CD4-positive, CD25-positive, alpha-beta regulatory T cell (primary cell): ENCODE results near the gene PBX3. TPM values are rescaled to one million over a fixed set of nuclear protein-coding genes. Genes with fewer than 3 reads are reported as not detected.

Source experiments
- ATAC-seq, 2 donors: fragments of 150-1000 bp; cut with Tn5 transposase; one replicate each; pipeline ENCODE4 v1.10.0; 2021; ENCODE audit warnings: low read depth in 2 of 2, moderate number of reproducible peaks in 2 of 2, moderate library complexity in 1 of 2
- DNase-seq, 3 donors: peaks; one replicate each; pipeline versions ENCODE4 v3.0.0 to v3.0.0-alpha.2; 2012 to 2022; ENCODE audit warnings: mixed read lengths in 1 of 3
- H3K27ac ChIP-seq: one replicate; pipeline ENCODE4 v1.7.0; 2013; ENCODE audit warnings: mild to moderate bottlenecking, low read length; ENCODE audit not compliant: insufficient read depth, poor library complexity, severe bottlenecking
- H3K27me3 ChIP-seq: one replicate; pipeline ENCODE4 v1.7.0; 2013; ENCODE audit warnings: low read length; ENCODE audit not compliant: control insufficient read depth, insufficient read depth
- H3K36me3 ChIP-seq: one replicate; pipeline ENCODE4 v1.7.0; 2013; ENCODE audit warnings: mild to moderate bottlenecking, low read length, moderate library complexity; ENCODE audit not compliant: control insufficient read depth, insufficient read depth
- H3K4me1 ChIP-seq: 2 replicates; pipeline ENCODE4 v1.7.0; 2013; ENCODE audit warnings: mild to moderate bottlenecking, low read length; ENCODE audit not compliant: insufficient read depth, control insufficient read depth, poor library complexity, severe bottlenecking
- H3K4me3 ChIP-seq: one replicate; pipeline ENCODE4 v1.7.0; 2013; ENCODE audit warnings: low read depth, mild to moderate bottlenecking, low read length, moderate library complexity
- H3K9me3 ChIP-seq, 2 experiments: 1 replicate in 1 of 2; 2 replicates in 1 of 2; pipeline ENCODE4 v1.7.0; 2013; ENCODE audit warnings: low read length in 2 of 2, mild to moderate bottlenecking in 1 of 2, moderate library complexity in 1 of 2; ENCODE audit not compliant: control insufficient read depth in 2 of 2
- H3K27ac Mint-ChIP-seq, 3 donors: one replicate each; pipeline ENCODE4 v1.8.0; 2020 to 2022; ENCODE audit warnings: mild to moderate bottlenecking in 3 of 3, mixed read lengths in 3 of 3, moderate library complexity in 2 of 3
- H3K27me3 Mint-ChIP-seq: one replicate; pipeline ENCODE4 v1.8.0; 2022; ENCODE audit warnings: mild to moderate bottlenecking, mixed read lengths
- H3K36me3 Mint-ChIP-seq: one replicate; pipeline ENCODE4 v1.8.0; 2020; ENCODE audit warnings: mixed read lengths
- H3K4me1 Mint-ChIP-seq, 4 donors: one replicate each; pipeline ENCODE4 v1.8.0; 2020 to 2022; ENCODE audit warnings: mixed read lengths in 4 of 4, mild to moderate bottlenecking in 1 of 4
- H3K4me3 Mint-ChIP-seq, 4 donors: one replicate each; pipeline ENCODE4 v1.8.0; 2020 to 2022; ENCODE audit warnings: mild to moderate bottlenecking in 4 of 4, mixed read lengths in 4 of 4, moderate library complexity in 3 of 4
- H3K9me3 Mint-ChIP-seq, 7 donors: one replicate each; pipeline ENCODE4 v1.8.0; 2020 to 2022; ENCODE audit warnings: mixed read lengths in 7 of 7, mild to moderate bottlenecking in 3 of 7, moderate library complexity in 2 of 7
- polyA plus RNA-seq, 4 donors: library from polyadenylated mRNA; unstranded; fragments of 300-500 nt; fragmentation: Illumina TruSeq; gene quantifications; one replicate each; pipeline ENCODE4 v1.2.3, GENCODE V29; 2021
- total RNA-seq: library from RNA; stranded (reverse); gene quantifications from one replicate; pipeline ENCODE4 v1.2.3, GENCODE V29; 2022

The PBX3 gene
- total and polyA plus RNA-seq, 5 donors from 2014 or later = 3.7 to 18.3 (median 4.7) TPM

DNA sequence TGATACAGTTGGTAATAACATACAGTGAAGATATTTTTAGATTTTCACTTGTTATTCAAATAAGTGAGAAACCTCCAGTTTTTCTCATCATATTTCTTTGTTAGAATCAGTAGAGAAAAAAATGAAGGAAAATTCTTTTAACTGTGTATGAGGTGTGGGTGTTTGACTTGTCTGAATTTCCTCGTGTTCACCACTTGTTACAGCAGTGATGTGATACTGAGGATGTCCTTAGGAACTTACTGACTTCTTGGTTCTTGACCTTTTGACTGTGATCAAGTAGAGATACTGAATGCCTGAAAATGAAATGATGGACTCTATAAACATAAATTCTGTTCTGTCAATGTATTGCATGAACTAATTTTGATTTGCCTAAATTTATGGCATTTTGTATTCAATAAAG is 10.7 kb downstream of the PBX3 start:
- Mint-ChIP-seq H3K9me3 (no peaks in the 10 kb centered on the region), H3K27ac (no peak overlapping the region), H3K4me3 (no peak overlapping the region), H3K27me3 (no peaks in the 10 kb centered on the region), H3K4me1 (peaks cover 7 to 18% (median 12%) of the 10 kb centered on the region in 4 donors), H3K36me3 (no peaks in the 10 kb centered on the region)
- no peaks in the 10 kb centered on the region for H3K27me3 ChIP-seq
- DNase-seq = no peak
- H3K27ac ChIP-seq = no peak overlapping the region
- no peaks in the 10 kb centered on the region for H3K9me3 ChIP-seq
- ATAC-seq = no peak
- no peaks in the 10 kb centered on the region for H3K4me1 ChIP-seq
- H3K36me3 ChIP-seq = no peaks in the 10 kb centered on the region
- no peak overlapping the region for H3K4me3 ChIP-seq

DNA sequence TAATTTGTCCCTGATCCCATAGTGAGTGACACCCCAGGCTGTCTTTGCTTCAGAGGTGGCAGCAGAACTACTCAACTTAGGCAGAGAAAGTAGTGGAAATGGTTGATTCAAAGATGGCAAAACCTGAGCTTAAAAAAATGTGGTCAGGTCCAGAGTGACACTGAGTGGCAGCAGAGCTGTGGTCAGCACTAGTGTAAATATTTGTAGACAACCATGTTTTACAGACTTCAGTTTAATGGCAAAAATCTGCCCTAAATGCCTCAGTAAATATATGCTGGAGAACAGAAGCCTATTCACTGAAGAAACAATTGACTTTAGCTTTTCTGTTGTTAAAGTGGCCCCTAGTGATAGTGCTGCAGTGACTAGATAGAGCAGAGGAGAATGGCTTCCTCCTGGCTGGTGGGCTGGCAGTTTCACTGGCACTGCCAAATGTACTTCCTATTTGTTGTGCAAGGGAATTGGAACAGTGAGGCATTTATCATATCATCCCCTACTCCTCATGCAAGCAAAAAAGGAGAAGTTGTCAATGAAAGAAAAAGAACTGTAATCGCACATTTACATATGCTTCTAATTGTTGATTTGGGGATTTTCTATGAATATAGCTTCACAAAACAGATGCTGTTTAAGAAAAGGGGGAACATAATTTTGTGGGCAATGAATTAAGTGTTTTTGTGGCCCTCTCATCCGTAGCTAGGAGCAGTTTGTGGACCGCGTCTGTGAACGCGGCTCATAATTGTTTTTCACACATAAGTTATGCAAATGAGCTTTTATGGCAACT is 12.0 kb downstream of the PBX3 start:
- Histone ChIP-seq H3K9me3 (no peaks in the 10 kb centered on the region), H3K27me3 (no peaks in the 10 kb centered on the region), H3K27ac (no peak overlapping the region), H3K36me3 (no peaks in the 10 kb centered on the region), H3K4me1 (no peaks in the 10 kb centered on the region), H3K4me3 (no peak overlapping the region)
- no peaks in the 10 kb centered on the region for H3K36me3 Mint-ChIP-seq
- H3K27me3 Mint-ChIP-seq = no peaks in the 10 kb centered on the region
- no peak overlapping the region for H3K27ac Mint-ChIP-seq
- ATAC-seq (no peak), DNase-seq (no peak)
- peaks cover 9 to 14% (median 9%) of the 10 kb centered on the region in 4 donors for H3K4me1 Mint-ChIP-seq
- peak overlapping the region in 2 of 4 donors; percentile 19 to 38 for H3K4me3 Mint-ChIP-seq
- no peaks in the 10 kb centered on the region for H3K9me3 Mint-ChIP-seq

DNA sequence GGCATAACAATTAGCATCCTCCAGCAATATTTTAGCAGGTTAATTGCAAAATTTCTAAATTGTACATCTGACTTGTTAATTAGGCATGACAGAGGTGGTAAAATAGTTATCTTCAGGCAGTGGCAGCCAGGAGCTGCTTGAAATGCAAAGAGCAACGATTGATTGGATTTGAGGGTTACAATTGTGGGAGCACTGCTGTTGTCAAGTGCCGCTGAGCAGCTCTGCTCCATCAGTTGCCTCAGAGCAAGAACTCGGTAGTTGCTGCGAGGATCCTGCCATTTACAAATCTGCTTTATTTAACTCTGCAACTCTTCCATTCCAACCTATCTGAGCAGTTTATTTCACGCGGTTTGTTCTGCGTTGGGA is 12.6 kb downstream of the PBX3 start:
- H3K4me3 ChIP-seq = no peak overlapping the region
- H3K4me1 ChIP-seq = no peaks in the 10 kb centered on the region
- Mint-ChIP-seq H3K4me3 (peak overlapping the region in 2 of 4 donors; percentile 13 to 19), H3K27ac (no peak overlapping the region), H3K4me1 (peaks cover 9 to 14% (median 9%) of the 10 kb centered on the region in 4 donors), H3K27me3 (no peaks in the 10 kb centered on the region), H3K36me3 (no peaks in the 10 kb centered on the region), H3K9me3 (no peaks in the 10 kb centered on the region)
- H3K9me3 ChIP-seq = no peaks in the 10 kb centered on the region
- H3K36me3 ChIP-seq = no peaks in the 10 kb centered on the region
- ATAC-seq (no peak), DNase-seq (no peak)
- H3K27ac ChIP-seq = no peak overlapping the region
- no peaks in the 10 kb centered on the region for H3K27me3 ChIP-seq

DNA sequence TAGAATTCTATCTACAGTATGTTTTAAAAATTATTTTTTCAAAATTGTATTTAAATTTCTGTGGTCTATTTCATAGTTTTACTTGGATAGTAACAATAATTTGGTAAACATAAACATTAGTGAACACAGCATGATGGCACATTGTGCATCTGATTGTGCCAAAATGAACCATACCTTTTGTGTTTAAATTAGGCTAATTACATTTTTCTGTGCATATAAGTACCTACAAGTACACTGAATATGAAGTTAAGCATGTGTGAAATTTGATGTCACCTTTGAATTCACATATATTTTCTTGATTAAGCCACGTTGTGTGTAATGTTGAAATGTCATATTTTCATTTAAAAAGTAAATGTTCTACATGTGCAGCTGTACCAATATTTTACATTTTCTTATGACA is 13.4 kb downstream of the PBX3 start:
- H3K27me3 ChIP-seq = no peaks in the 10 kb centered on the region
- no peaks in the 10 kb centered on the region for H3K4me1 ChIP-seq
- no peaks in the 10 kb centered on the region for H3K36me3 ChIP-seq
- ATAC-seq = no peak
- H3K9me3 ChIP-seq = no peaks in the 10 kb centered on the region
- H3K27ac Mint-ChIP-seq = no peak overlapping the region
- H3K27ac ChIP-seq = no peak overlapping the region
- H3K36me3 Mint-ChIP-seq = no peaks in the 10 kb centered on the region
- no peaks in the 10 kb centered on the region for H3K27me3 Mint-ChIP-seq
- no peaks in the 10 kb centered on the region for H3K9me3 Mint-ChIP-seq
- no peak for DNase-seq
- H3K4me1 Mint-ChIP-seq = peaks cover 9 to 14% (median 9%) of the 10 kb centered on the region in 4 donors
- no peak overlapping the region for H3K4me3 ChIP-seq
- H3K4me3 Mint-ChIP-seq = no peak overlapping the region

DNA sequence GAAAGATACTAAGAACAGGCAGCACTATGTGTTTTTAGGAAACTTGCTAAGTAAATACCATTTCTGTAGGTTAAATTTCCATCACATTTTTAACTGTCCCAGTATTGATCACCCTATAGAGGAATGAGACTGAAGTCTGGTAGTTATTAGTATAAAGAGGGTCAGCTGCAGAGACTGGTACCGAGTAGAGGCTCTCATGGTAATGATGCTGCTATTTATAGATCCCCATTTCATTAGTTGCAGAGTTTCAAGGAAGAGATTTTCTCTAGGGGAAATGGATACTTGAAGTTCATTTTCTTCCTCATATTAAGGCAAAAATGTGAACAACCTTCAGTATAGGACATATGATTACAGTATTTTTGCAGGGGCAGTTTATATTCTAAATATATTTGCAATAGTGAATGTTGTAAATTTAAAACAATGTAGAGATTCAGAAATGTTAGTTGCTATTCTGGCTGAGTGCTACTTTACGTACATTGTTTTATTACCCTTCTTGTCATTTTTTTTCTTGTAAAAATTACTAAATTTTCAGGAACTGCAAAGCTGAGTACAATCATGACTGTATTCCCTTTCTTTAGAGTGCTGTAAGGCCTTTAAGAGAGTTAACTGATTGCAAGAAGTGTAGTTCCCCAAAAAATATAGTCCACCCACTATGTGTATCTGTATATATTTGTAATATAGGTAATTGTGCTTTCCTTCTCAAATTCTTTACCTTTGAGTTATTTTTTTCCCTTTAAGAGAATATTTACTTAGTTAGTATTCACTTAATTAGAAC is 14.7 kb downstream of the PBX3 start:
- Histone ChIP-seq H3K9me3 (no peaks in the 10 kb centered on the region), H3K4me3 (no peak overlapping the region), H3K36me3 (no peaks in the 10 kb centered on the region), H3K27me3 (no peaks in the 10 kb centered on the region), H3K4me1 (no peaks in the 10 kb centered on the region), H3K27ac (no peak overlapping the region)
- Mint-ChIP-seq H3K9me3 (no peaks in the 10 kb centered on the region), H3K4me1 (peaks cover 4 to 14% (median 9%) of the 10 kb centered on the region in 4 donors), H3K4me3 (no peak overlapping the region), H3K27me3 (no peaks in the 10 kb centered on the region), H3K36me3 (no peaks in the 10 kb centered on the region), H3K27ac (no peak overlapping the region)
- ATAC-seq (no peak), DNase-seq (no peak)

DNA sequence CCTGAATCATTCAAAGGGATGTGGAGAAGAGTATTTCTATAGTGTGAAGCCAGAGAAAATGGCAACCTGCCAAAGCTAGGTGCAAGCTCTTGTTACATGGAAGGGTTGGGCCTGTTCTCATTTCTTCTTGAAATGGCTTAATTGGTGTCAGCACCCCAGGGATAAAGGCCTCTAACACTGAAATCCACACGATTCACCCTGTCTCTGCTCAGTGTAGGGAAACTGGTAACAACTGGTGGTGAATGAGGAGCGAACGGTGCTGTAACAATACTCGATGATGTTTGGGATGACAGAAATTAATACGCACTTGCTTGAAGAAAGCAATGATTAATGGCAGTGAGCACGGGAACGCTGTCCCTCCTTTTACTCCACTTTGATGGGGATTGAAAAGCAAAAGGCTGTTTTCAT is 16.2 kb downstream of the PBX3 start:
- Mint-ChIP-seq H3K4me1 (peaks cover 4 to 14% (median 12%) of the 10 kb centered on the region in 4 donors), H3K4me3 (no peak overlapping the region), H3K36me3 (no peaks in the 10 kb centered on the region), H3K27me3 (no peaks in the 10 kb centered on the region), H3K27ac (no peak overlapping the region), H3K9me3 (no peaks in the 10 kb centered on the region)
- Histone ChIP-seq H3K4me1 (no peaks in the 10 kb centered on the region), H3K9me3 (no peaks in the 10 kb centered on the region), H3K4me3 (no peak overlapping the region), H3K27ac (no peak overlapping the region), H3K36me3 (no peaks in the 10 kb centered on the region), H3K27me3 (no peaks in the 10 kb centered on the region)
- no peak for DNase-seq
- ATAC-seq = no peak

DNA sequence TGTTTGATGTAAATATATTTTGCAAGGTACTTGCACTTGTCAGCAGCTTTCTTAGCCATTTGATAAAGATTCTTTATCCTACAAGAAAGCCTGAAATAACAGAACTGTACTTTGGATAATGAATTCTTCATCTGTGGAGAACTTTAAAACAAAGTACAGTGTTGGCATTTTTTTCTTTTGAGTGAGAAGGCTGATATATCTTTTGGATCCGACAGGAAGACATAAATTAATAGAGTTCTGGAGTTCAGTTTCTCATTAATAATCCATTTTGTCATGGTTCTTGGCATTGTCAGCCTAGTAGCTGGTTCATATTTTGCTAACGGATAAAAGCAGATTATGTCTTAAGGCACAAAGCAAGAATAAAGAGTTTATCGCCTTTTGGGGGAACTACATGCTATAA is 17.0 kb downstream of the PBX3 start:
- Mint-ChIP-seq H3K27me3 (no peaks in the 10 kb centered on the region), H3K4me3 (no peak overlapping the region), H3K9me3 (no peaks in the 10 kb centered on the region), H3K36me3 (no peaks in the 10 kb centered on the region), H3K4me1 (peaks cover 3 to 10% (median 9%) of the 10 kb centered on the region in 4 donors), H3K27ac (no peak overlapping the region)
- Histone ChIP-seq H3K4me1 (no peaks in the 10 kb centered on the region), H3K27ac (no peak overlapping the region), H3K27me3 (no peaks in the 10 kb centered on the region), H3K36me3 (no peaks in the 10 kb centered on the region), H3K4me3 (no peak overlapping the region), H3K9me3 (no peaks in the 10 kb centered on the region)
- DNase-seq (no peak), ATAC-seq (no peak)
